Measurements from ENCODE around the gene PIP5K1B. TPM values are rescaled to one million over a fixed set of nuclear protein-coding genes. Genes with fewer than 3 reads are reported as not detected.

The PIP5K1B gene
- total RNA-seq, 1 donor from 2014 or later: under 0.01 TPM

Other genes starting within 250 kb of the PIP5K1B start
- 0.13 TPM in 1 of 2 replicates, not detected in the other for gene TMEM252, start 164.4 kb upstream of the PIP5K1B start, total RNA-seq